K562 (cell line): ENCODE data around the gene ZNF155. TPM values are rescaled to one million over a fixed set of nuclear protein-coding genes. Genes with fewer than 3 reads are reported as not detected.

Source experiments
- ARNT ChIP-seq, 2 experiments: fragments of 450-650 bp; IDR thresholded peaks; 2 replicates each; pipeline ENCODE4 v1.6.1; 2016; ENCODE audit warnings: mild to moderate bottlenecking in 1 of 2
- CBX3 ChIP-seq, 2 experiments: IDR thresholded peaks; 1 replicate in 1 of 2; 2 replicates in 1 of 2; pipeline ENCODE4 v1.6.1; 2012; ENCODE audit warnings: inconsistent platforms in 2 of 2, low read length in 2 of 2, borderline replicate concordance in 1 of 2, control low read depth in 1 of 2
- CEBPG ChIP-seq, 3 experiments: fragments of 200-800 bp in 1 of 3; sonication (Bioruptor generic) in 1 of 3; sonication (generic) in 1 of 3; formaldehyde crosslinking in 1 of 3; IDR thresholded peaks in 2 of 3; conservative IDR thresholded peaks in 1 of 3; 2 replicates each; pipeline versions ENCODE4 v1.6.1 to v1.8.0; 2016 to 2022; ENCODE audit warnings: missing compliant biosample characterization in 2 of 3, missing genetic modification characterization in 2 of 3, mild to moderate bottlenecking in 1 of 3, missing genetic modification reagents in 1 of 3
- DIDO1 ChIP-seq: fragments of 450-650 bp; IDR thresholded peaks from 2 replicates; pipeline ENCODE4 v1.6.1; 2016; ENCODE audit warnings: low read depth, missing biosample characterization, missing genetic modification characterization
- ETV5 ChIP-seq: sonication (generic); formaldehyde crosslinking; IDR thresholded peaks from 2 replicates; pipeline ENCODE4 v1.4.0; 2020; ENCODE audit warnings: low read depth, mild to moderate bottlenecking, missing genetic modification reagents
- NEUROD1 ChIP-seq: fragments of 150-350 bp; IDR thresholded peaks from 2 replicates; pipeline ENCODE4 v1.6.1; 2014; ENCODE audit warnings: borderline replicate concordance, low read length, low read depth; ENCODE audit not compliant: partially characterized antibody
- POLR2AphosphoS5 ChIP-seq: IDR thresholded peaks from 2 replicates; pipeline ENCODE4 v1.6.1; 2011; ENCODE audit warnings: mild to moderate bottlenecking, low read depth, low read length, moderate library complexity; ENCODE audit not compliant: control insufficient read depth, insufficient read depth
- RAD21 ChIP-seq, 2 experiments: fragments of 250-450 bp in 1 of 2; fragments of 450-650 bp in 1 of 2; sonication (Bioruptor Pico) in 1 of 2; formaldehyde crosslinking in 1 of 2; IDR thresholded peaks in 1 of 2; conservative IDR thresholded peaks in 1 of 2; 2 replicates each; pipeline versions ENCODE4 v1.4.0 to v1.8.0; 2020 to 2022; ENCODE audit warnings: mild to moderate bottlenecking in 2 of 2, moderate library complexity in 1 of 2
- SLC30A9 ChIP-seq: fragments of 250-450 bp; sonication (Bioruptor Pico); IDR thresholded peaks from 2 replicates; pipeline ENCODE4 v1.8.0; 2022; ENCODE audit warnings: mild to moderate bottlenecking, moderate library complexity
- TAF9B ChIP-seq: fragments of 450-650 bp; IDR thresholded peaks from 2 replicates; pipeline ENCODE4 v1.6.1; 2018; ENCODE audit warnings: mild to moderate bottlenecking; ENCODE audit not compliant: partially characterized antibody
- TOE1 ChIP-seq, 2 experiments: fragments of 450-650 bp in 1 of 2; sonication (generic) in 1 of 2; formaldehyde crosslinking in 1 of 2; IDR thresholded peaks; 2 replicates each; pipeline versions ENCODE4 v1.7.1 to v1.8.0; 2016 to 2022; ENCODE audit warnings: borderline replicate concordance in 2 of 2, mild to moderate bottlenecking in 2 of 2, antibody characterized with exemption in 1 of 2, inconsistent platforms in 1 of 2, low read depth in 1 of 2, missing genetic modification reagents in 1 of 2, moderate library complexity in 1 of 2
- XRCC5 ChIP-seq: fragments of 200-400 bp; formaldehyde crosslinking; IDR thresholded peaks from 2 replicates; pipeline ENCODE4 v1.6.1; 2017; ENCODE audit warnings: low read depth, mild to moderate bottlenecking, low read length
- ZNF143 ChIP-seq: sonication (generic); formaldehyde crosslinking; IDR thresholded peaks from 2 replicates; pipeline ENCODE4 v1.9.0; 2022; ENCODE audit warnings: mild to moderate bottlenecking, missing genetic modification reagents
- polyA plus RNA-seq, 8 experiments: library from polyadenylated mRNA; depleted of rRNA in 4 of 8; stranded (reverse) in 5 of 8; unstranded in 3 of 8; fragments of >200 nt; fragmentation: Nextera tagmentation in 2 of 8; fragmentation: Illumina TruSeq in 1 of 8; extraction: Ambion mirVana in 2 of 8; extraction: Trizol in 1 of 8; gene quantifications; 2 replicates each; pipeline versions ENCODE4 v1.2.1 to v1.2.3, GENCODE V29; 2011 to 2014; ENCODE audit warnings: inconsistent platforms in 1 of 8, missing spikeins in 1 of 8
- total RNA-seq, 7 experiments: library from RNA; depleted of rRNA in 6 of 7; stranded (reverse); fragments of >200 nt in 6 of 7; fragmentation: Illumina TruSeq in 2 of 7; extraction: Trizol in 2 of 7; gene quantifications; 2 replicates each; pipeline versions ENCODE4 v1.2.1 to v1.2.3, GENCODE V29; 2011 to 2021; ENCODE audit warnings: low replicate concordance in 1 of 7
- TF ChIP-seq, protein P1 (sequence below): fragments of 450-650 bp; formaldehyde crosslinking; IDR thresholded peaks from 2 replicates; pipeline ENCODE4 v1.4.0; 2020; ENCODE audit warnings: mild to moderate bottlenecking, moderate library complexity
- TF ChIP-seq, protein P2 (sequence below): fragments of 250-450 bp; sonication (Bioruptor Pico); IDR thresholded peaks from 2 replicates; pipeline ENCODE4 v1.4.0; 2020; ENCODE audit warnings: mild to moderate bottlenecking
- TF ChIP-seq, protein P3 (sequence below): fragments of 450-650 bp; formaldehyde crosslinking; IDR thresholded peaks from 2 replicates; pipeline ENCODE4 v1.4.0; 2022; ENCODE audit warnings: missing genetic modification characterization
- TF ChIP-seq, protein P4 (sequence below), 2 experiments: IDR thresholded peaks; 2 replicates each; pipeline ENCODE4 v1.6.1; 2012; ENCODE audit warnings: improper control_type of control experiment in 2 of 2, low read depth in 2 of 2, low read length in 2 of 2, borderline replicate concordance in 1 of 2

ZNF155 gene
- total and polyA plus RNA-seq, 9 of the 15 experiments (the other 6 are each of a cell fraction or from before 2014, with no cell fraction given): 0.09 to 0.76 (median 0.37) TPM

DNA sequence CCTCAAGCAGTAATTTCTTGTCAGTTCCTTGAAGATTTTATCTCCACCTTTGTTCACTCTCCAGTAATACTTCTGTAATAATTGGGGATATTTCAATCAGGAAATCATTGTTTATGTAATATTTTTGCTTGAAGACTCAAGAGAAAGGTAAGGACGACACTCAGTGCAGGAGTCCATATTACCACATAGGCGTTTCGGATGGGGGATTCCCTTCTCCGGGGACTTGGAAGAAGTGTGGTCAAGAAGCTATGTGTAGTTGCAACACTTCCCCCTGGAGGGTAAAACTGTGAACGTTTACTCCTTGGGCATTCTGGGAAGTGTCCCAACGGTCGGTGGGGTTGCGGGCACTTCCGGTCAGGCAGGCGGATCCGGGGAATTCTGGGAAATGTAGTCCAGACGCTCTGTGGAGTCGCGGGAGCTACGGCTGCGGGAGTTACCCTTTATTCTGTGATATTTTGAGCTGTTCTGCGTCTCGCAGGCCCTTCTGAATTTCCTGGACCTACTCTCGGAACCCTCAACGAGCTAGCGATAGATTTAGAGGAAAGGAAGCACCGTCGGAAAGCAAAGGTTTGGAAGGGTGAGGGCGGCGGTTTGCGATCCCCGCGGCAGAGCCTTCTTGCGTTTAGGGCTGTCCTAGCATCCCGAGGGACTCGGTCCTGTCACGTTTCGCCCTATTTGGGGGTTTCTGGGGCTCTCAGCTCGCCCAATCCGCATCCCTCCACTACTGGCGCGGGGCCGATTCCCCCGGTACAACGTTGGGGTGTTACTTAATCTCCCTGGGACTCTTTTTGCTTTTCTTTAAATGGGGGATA is 32.9 kb upstream of the ZNF155 start, which contains the start of gene ZNF221 (continued):
- TF ChIP-seq, protein P1, sequence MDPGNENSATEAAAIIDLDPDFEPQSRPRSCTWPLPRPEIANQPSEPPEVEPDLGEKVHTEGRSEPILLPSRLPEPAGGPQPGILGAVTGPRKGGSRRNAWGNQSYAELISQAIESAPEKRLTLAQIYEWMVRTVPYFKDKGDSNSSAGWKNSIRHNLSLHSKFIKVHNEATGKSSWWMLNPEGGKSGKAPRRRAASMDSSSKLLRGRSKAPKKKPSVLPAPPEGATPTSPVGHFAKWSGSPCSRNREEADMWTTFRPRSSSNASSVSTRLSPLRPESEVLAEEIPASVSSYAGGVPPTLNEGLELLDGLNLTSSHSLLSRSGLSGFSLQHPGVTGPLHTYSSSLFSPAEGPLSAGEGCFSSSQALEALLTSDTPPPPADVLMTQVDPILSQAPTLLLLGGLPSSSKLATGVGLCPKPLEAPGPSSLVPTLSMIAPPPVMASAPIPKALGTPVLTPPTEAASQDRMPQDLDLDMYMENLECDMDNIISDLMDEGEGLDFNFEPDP (CRISPR knock-in tag): no peak
- peak; percentile 68 to 75; a peak in 2 of 4 replicates for TF ChIP-seq ARNT (IDR thresholded peaks at IDR 0.05)
- peak; percentile 74 for TF ChIP-seq DIDO1 (tag)
- TF ChIP-seq, protein P2, sequence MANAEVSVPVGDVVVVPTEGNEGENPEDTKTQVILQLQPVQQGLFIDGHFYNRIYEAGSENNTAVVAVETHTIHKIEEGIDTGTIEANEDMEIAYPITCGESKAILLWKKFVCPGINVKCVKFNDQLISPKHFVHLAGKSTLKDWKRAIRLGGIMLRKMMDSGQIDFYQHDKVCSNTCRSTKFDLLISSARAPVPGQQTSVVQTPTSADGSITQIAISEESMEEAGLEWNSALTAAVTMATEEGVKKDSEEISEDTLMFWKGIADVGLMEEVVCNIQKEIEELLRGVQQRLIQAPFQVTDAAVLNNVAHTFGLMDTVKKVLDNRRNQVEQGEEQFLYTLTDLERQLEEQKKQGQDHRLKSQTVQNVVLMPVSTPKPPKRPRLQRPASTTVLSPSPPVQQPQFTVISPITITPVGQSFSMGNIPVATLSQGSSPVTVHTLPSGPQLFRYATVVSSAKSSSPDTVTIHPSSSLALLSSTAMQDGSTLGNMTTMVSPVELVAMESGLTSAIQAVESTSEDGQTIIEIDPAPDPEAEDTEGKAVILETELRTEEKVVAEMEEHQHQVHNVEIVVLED (CRISPR knock-in tag): 0 out of 2 replicates have a peak, but pooled peaks have one; percentile 15
- TF ChIP-seq CBX3 (IDR thresholded peaks at IDR 0.05; ENCODE audit: borderline replicate concordance in 1 of 2, low read length in 2 of 2): peak in 1 of 2 experiments; percentile 90; a peak in 2 of 3 replicates
- TF ChIP-seq, protein P3, sequence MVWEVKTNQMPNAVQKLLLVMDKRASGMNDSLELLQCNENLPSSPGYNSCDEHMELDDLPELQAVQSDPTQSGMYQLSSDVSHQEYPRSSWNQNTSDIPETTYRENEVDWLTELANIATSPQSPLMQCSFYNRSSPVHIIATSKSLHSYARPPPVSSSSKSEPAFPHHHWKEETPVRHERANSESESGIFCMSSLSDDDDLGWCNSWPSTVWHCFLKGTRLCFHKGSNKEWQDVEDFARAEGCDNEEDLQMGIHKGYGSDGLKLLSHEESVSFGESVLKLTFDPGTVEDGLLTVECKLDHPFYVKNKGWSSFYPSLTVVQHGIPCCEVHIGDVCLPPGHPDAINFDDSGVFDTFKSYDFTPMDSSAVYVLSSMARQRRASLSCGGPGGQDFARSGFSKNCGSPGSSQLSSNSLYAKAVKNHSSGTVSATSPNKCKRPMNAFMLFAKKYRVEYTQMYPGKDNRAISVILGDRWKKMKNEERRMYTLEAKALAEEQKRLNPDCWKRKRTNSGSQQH (CRISPR knock-in tag): no peak
- no peak for TF ChIP-seq SLC30A9 (CRISPR knock-in tag)
- peak; percentile 91 for TF ChIP-seq ZNF143 (CRISPR knock-in tag)
- TF ChIP-seq RAD21 (CRISPR knock-in tag; conservative IDR thresholded peaks at IDR 0.05 in 1 of 2, IDR thresholded peaks at IDR 0.05 in 1 of 2): peak in 1 of 2 experiments; percentile 39; a peak in 2 of 4 replicates
- no peak for TF ChIP-seq TAF9B
- TF ChIP-seq, protein P4, sequence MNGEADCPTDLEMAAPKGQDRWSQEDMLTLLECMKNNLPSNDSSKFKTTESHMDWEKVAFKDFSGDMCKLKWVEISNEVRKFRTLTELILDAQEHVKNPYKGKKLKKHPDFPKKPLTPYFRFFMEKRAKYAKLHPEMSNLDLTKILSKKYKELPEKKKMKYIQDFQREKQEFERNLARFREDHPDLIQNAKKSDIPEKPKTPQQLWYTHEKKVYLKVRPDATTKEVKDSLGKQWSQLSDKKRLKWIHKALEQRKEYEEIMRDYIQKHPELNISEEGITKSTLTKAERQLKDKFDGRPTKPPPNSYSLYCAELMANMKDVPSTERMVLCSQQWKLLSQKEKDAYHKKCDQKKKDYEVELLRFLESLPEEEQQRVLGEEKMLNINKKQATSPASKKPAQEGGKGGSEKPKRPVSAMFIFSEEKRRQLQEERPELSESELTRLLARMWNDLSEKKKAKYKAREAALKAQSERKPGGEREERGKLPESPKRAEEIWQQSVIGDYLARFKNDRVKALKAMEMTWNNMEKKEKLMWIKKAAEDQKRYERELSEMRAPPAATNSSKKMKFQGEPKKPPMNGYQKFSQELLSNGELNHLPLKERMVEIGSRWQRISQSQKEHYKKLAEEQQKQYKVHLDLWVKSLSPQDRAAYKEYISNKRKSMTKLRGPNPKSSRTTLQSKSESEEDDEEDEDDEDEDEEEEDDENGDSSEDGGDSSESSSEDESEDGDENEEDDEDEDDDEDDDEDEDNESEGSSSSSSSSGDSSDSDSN (IDR thresholded peaks at IDR 0.05; ENCODE audit: borderline replicate concordance in 1 of 2, low read depth in 2 of 2, low read length in 2 of 2): no peak
- no peak for TF ChIP-seq XRCC5
- peak; percentile 80 for TF ChIP-seq CEBPG (CRISPR knock-in tag; IDR thresholded peaks at IDR 0.05)
- TF ChIP-seq CEBPG (tag; conservative IDR thresholded peaks at IDR 0.05 in 1 of 2, IDR thresholded peaks at IDR 0.05 in 1 of 2): peak; percentile 91 to 95
- peak; percentile 82 for TF ChIP-seq ETV5 (CRISPR knock-in tag)
- 0 out of 2 replicates have a peak, but pooled peaks have one; percentile 23 for TF ChIP-seq POLR2AphosphoS5
- TF ChIP-seq TOE1 (IDR thresholded peaks at IDR 0.05; ENCODE audit: borderline replicate concordance): 0 out of 2 replicates have a peak, but pooled peaks have one; percentile 22
- no peak for TF ChIP-seq TOE1 (CRISPR knock-in tag; IDR thresholded peaks at IDR 0.05; ENCODE audit: borderline replicate concordance, low read depth)
- peak; percentile 20 for TF ChIP-seq NEUROD1
